GM21360 (cell line): ENCODE measurements around the gene DDA1.

Experiments
- ATAC-seq: cut with Tn5 transposase; IDR thresholded peaks from one replicate; pipeline ENCODE4 v1.9.1; 2021; ENCODE audit warnings: mild to moderate bottlenecking, moderate library complexity; ENCODE audit not compliant: unreplicated experiment

Gene DDA1

GRCh38 chr19:17328517-17329365, 19.4 kb downstream of the DDA1 start:
- no peak for ATAC-seq

GRCh38 chr19:17329366-17330261, 20.3 kb downstream of the DDA1 start:
- ATAC-seq: no peak

- no peak for ATAC-seq
These were observed 21.1 kb downstream of the DDA1 start for GRCh38 chr19:17330262-17331044.

GRCh38 chr19:17331045-17331558, 21.7 kb downstream of the DDA1 start:
- ATAC-seq: no peak

- no peak for ATAC-seq
These were observed 23.0 kb downstream of the DDA1 start for GRCh38 chr19:17332360-17332676.

GRCh38 chr19:17332677-17333581, 23.6 kb downstream of the DDA1 start:
- ATAC-seq: no peak

- no peak for ATAC-seq
These were observed 24.4 kb downstream of the DDA1 start for GRCh38 chr19:17333611-17334413.

- no peak for ATAC-seq
These were observed 25.3 kb downstream of the DDA1 start, which contains the start of gene ANO8 for GRCh38 chr19:17334414-17335409. Gene ANO8 (minus strand): TSS chr19:17334855. CDS start chr19:17334670, 185 bp downstream.

- no peak for ATAC-seq
These were observed 26.2 kb downstream of the DDA1 start for GRCh38 chr19:17335575-17335974.

GRCh38 chr19:17336872-17337674, 27.7 kb downstream of the DDA1 start, which contains the start of gene GTPBP3:
Gene GTPBP3 (plus strand): TSS chr19:17337553. CDS start chr19:17337612, 59 bp downstream.
- ATAC-seq: peak; percentile 73

- ATAC-seq: no peak
These were observed 28.5 kb downstream of the DDA1 start for GRCh38 chr19:17337675-17338432.

- ATAC-seq: no peak
These were observed 29.2 kb downstream of the DDA1 start for GRCh38 chr19:17338433-17339078.

GRCh38 chr19:17339088-17339741, 29.9 kb downstream of the DDA1 start:
- no peak for ATAC-seq

- no peak for ATAC-seq
These were observed 31.0 kb downstream of the DDA1 start for GRCh38 chr19:17340302-17340870.

GRCh38 chr19:17340871-17341357, 31.6 kb downstream of the DDA1 start:
- no peak for ATAC-seq
